DOHH2 (cell line): Measurements from ENCODE around the gene HNRNPUL1.

Experiments used
- CTCF ChIP-seq: fragments of 200-600 bp; sonication (generic); IDR thresholded peaks from one replicate; pipeline ENCODE4 v1.5.1; 2014; ENCODE audit warnings: antibody characterized with exemption, mild to moderate bottlenecking, low read depth, low read length; ENCODE audit not compliant: poor library complexity, severe bottlenecking
- EZH2phosphoT487 ChIP-seq: fragments of 200-600 bp; sonication (generic); IDR thresholded peaks from 2 replicates; pipeline ENCODE4 v1.6.1; 2017; ENCODE audit warnings: borderline replicate concordance, mild to moderate bottlenecking, antibody characterized with exemption, low read length, moderate library complexity, mixed read lengths

- TF ChIP-seq CTCF (no peak), EZH2phosphoT487 (no peak)
Observed at GRCh38 chr19:41320568-41320967, 56.4 kb downstream of the HNRNPUL1 start.
